ENCODE results near the gene ERICH2.
"Not testable (repeated sequence)": the region's sequence is repeated elsewhere in the genome, so short reads cannot be mapped to it uniquely, and the experiment has no call there.

The ERICH2 gene

GRCh38 chr2:170770008-170770605, at the start of gene ERICH2:
TSS of gene ERICH2 (plus strand) at chr2:170770378. CDS start at chr2:170770682, 304 bp downstream.
- ATAC-seq (peak; percentile 75), DNase-seq (ENCODE audit: low spot score in 2 of 2) (no peak)
- Mint-ChIP-seq H3K4me3 (peak within 1 kb of the TSS; percentile 79), H3K4me1 (peaks cover 6% of the 10 kb centered on the region), H3K9me3 (no peaks in the 10 kb centered on the region), H3K27ac (peak within 1 kb of the TSS; percentile 74), H3K36me3 (peaks cover 6% of the 10 kb centered on the region)

GRCh38 chr2:170721678-170722077, 48.5 kb upstream of the ERICH2 start:
- ATAC-seq (no peak), DNase-seq (ENCODE audit: low spot score in 2 of 2) (no peak)
- no peaks in the 10 kb centered on the region for H3K36me3 Mint-ChIP-seq
- no peaks in the 10 kb centered on the region for H3K9me3 Mint-ChIP-seq
- H3K4me1 Mint-ChIP-seq = no peaks in the 10 kb centered on the region
- no peak overlapping the region for H3K27ac Mint-ChIP-seq
- H3K4me3 Mint-ChIP-seq = no peak overlapping the region

- Mint-ChIP-seq H3K4me3 (no peak overlapping the region), H3K4me1 (no peaks in the 10 kb centered on the region), H3K9me3 (no peaks in the 10 kb centered on the region), H3K36me3 (no peaks in the 10 kb centered on the region), H3K27ac (no peak overlapping the region)
- no peak for DNase-seq (ENCODE audit: low spot score in 2 of 2)
- no peak for ATAC-seq
These were observed 47.9 kb upstream of the ERICH2 start for GRCh38 chr2:170722301-170722700.

GRCh38 chr2:170723446-170723958, 46.7 kb upstream of the ERICH2 start:
- DNase-seq (ENCODE audit: low spot score in 2 of 2) (no peak), ATAC-seq (no peak)
- no peak overlapping the region for H3K4me3 Mint-ChIP-seq
- no peaks in the 10 kb centered on the region for H3K9me3 Mint-ChIP-seq
- no peak overlapping the region for H3K27ac Mint-ChIP-seq
- H3K36me3 Mint-ChIP-seq = no peaks in the 10 kb centered on the region
- no peaks in the 10 kb centered on the region for H3K4me1 Mint-ChIP-seq

GRCh38 chr2:170733798-170734600, 36.2 kb upstream of the ERICH2 start:
- Mint-ChIP-seq H3K4me3 (no peak overlapping the region), H3K4me1 (no peaks in the 10 kb centered on the region), H3K9me3 (no peaks in the 10 kb centered on the region), H3K36me3 (no peaks in the 10 kb centered on the region), H3K27ac (no peak overlapping the region)
- ATAC-seq = no peak
- no peak for DNase-seq (ENCODE audit: low spot score in 2 of 2)

- not testable (repeated sequence) for H3K4me3 Mint-ChIP-seq; H3K9me3 Mint-ChIP-seq; H3K36me3 Mint-ChIP-seq; ATAC-seq; H3K27ac Mint-ChIP-seq; H3K4me1 Mint-ChIP-seq; DNase-seq (ENCODE audit: low spot score in 2 of 2)
These were observed 35.6 kb upstream of the ERICH2 start for GRCh38 chr2:170734601-170735000.

GRCh38 chr2:170736628-170737027, 33.5 kb upstream of the ERICH2 start:
- Mint-ChIP-seq H3K4me1 (no peaks in the 10 kb centered on the region), H3K27ac (no peak overlapping the region), H3K36me3 (no peaks in the 10 kb centered on the region), H3K9me3 (no peaks in the 10 kb centered on the region), H3K4me3 (no peak overlapping the region)
- DNase-seq (ENCODE audit: low spot score in 2 of 2) = peak in 1 of 2 donors; percentile 15
- no peak for ATAC-seq

GRCh38 chr2:170737406-170737805, 32.8 kb upstream of the ERICH2 start:
- ATAC-seq = no peak
- Mint-ChIP-seq H3K4me1 (no peaks in the 10 kb centered on the region), H3K4me3 (no peak overlapping the region), H3K36me3 (no peaks in the 10 kb centered on the region), H3K27ac (no peak overlapping the region), H3K9me3 (no peaks in the 10 kb centered on the region)
- DNase-seq (ENCODE audit: low spot score in 2 of 2) = no peak

- Mint-ChIP-seq H3K36me3 (no peaks in the 10 kb centered on the region), H3K4me3 (no peak overlapping the region), H3K9me3 (no peaks in the 10 kb centered on the region), H3K4me1 (no peaks in the 10 kb centered on the region), H3K27ac (no peak overlapping the region)
- DNase-seq (ENCODE audit: low spot score in 2 of 2) (no peak), ATAC-seq (no peak)
These were observed 32.4 kb upstream of the ERICH2 start for GRCh38 chr2:170737821-170738220.

- no peaks in the 10 kb centered on the region for H3K9me3 Mint-ChIP-seq
- H3K4me1 Mint-ChIP-seq = no peaks in the 10 kb centered on the region
- H3K4me3 Mint-ChIP-seq = no peak overlapping the region
- ATAC-seq (no peak), DNase-seq (ENCODE audit: low spot score in 2 of 2) (no peak)
- H3K27ac Mint-ChIP-seq = no peak overlapping the region
- H3K36me3 Mint-ChIP-seq = no peaks in the 10 kb centered on the region
These were observed 31.1 kb upstream of the ERICH2 start for GRCh38 chr2:170739048-170739447.

- Mint-ChIP-seq H3K27ac (no peak overlapping the region), H3K9me3 (no peaks in the 10 kb centered on the region), H3K4me3 (no peak overlapping the region), H3K36me3 (no peaks in the 10 kb centered on the region), H3K4me1 (no peaks in the 10 kb centered on the region)
- no peak for DNase-seq (ENCODE audit: low spot score in 2 of 2)
- no peak for ATAC-seq
These were observed 30.6 kb upstream of the ERICH2 start for GRCh38 chr2:170739507-170740046.

- DNase-seq (ENCODE audit: low spot score in 2 of 2) = no peak
- no peak for ATAC-seq
- Mint-ChIP-seq H3K4me1 (no peaks in the 10 kb centered on the region), H3K36me3 (no peaks in the 10 kb centered on the region), H3K4me3 (no peak overlapping the region), H3K27ac (no peak overlapping the region), H3K9me3 (no peaks in the 10 kb centered on the region)
These were observed 29.5 kb upstream of the ERICH2 start for GRCh38 chr2:170740660-170741059.

GRCh38 chr2:170742000-170742399, 28.2 kb upstream of the ERICH2 start:
- no peak for ATAC-seq

GRCh38 chr2:170742896-170743529, 27.2 kb upstream of the ERICH2 start:
- DNase-seq (ENCODE audit: low spot score in 2 of 2) (no peak), ATAC-seq (no peak)
- no peak overlapping the region for H3K27ac Mint-ChIP-seq
- no peaks in the 10 kb centered on the region for H3K4me1 Mint-ChIP-seq
- no peak overlapping the region for H3K4me3 Mint-ChIP-seq
- no peaks in the 10 kb centered on the region for H3K9me3 Mint-ChIP-seq
- H3K36me3 Mint-ChIP-seq = no peaks in the 10 kb centered on the region

More at GRCh38 chr2:170742000-170742399, 28.2 kb upstream of the ERICH2 start:
- Mint-ChIP-seq H3K27ac (no peak overlapping the region), H3K4me1 (no peaks in the 10 kb centered on the region), H3K4me3 (no peak overlapping the region), H3K9me3 (no peaks in the 10 kb centered on the region), H3K36me3 (no peaks in the 10 kb centered on the region)
- no peak for DNase-seq (ENCODE audit: low spot score in 2 of 2)

GRCh38 chr2:170743530-170744239, 26.5 kb upstream of the ERICH2 start:
- no peaks in the 10 kb centered on the region for H3K4me1 Mint-ChIP-seq
- no peak overlapping the region for H3K4me3 Mint-ChIP-seq
- no peaks in the 10 kb centered on the region for H3K9me3 Mint-ChIP-seq
- no peaks in the 10 kb centered on the region for H3K36me3 Mint-ChIP-seq
- H3K27ac Mint-ChIP-seq = no peak overlapping the region
- ATAC-seq (no peak), DNase-seq (ENCODE audit: low spot score in 2 of 2) (no peak)
